ENCODE data around the gene THUMPD1.
"Not testable (repeated sequence)": the region's sequence is repeated elsewhere in the genome, so short reads cannot be mapped to it uniquely, and the experiment has no call there.

GRCh38 chr16:20755799-20756198 is 14.2 kb upstream of the THUMPD1 start:
- not testable (repeated sequence) for TF ChIP-seq POLR2A (IDR thresholded peaks at IDR 0.05; ENCODE audit: low read depth, low read length); CTCF (conservative IDR thresholded peaks at IDR 0.05; ENCODE audit: low read depth, low read length); FOS (IDR thresholded peaks at IDR 0.05; ENCODE audit: low read depth, low read length); MAFK (IDR thresholded peaks at IDR 0.05; ENCODE audit: low read depth, low read length); NFE2L2 (IDR thresholded peaks at IDR 0.05; ENCODE audit: low read depth, low read length); RFX5 (IDR thresholded peaks at IDR 0.05; ENCODE audit: low read depth, low read length); MXI1 (IDR thresholded peaks at IDR 0.05; ENCODE audit: borderline replicate concordance, low read depth, low read length); CEBPB (IDR thresholded peaks at IDR 0.05; ENCODE audit: low read depth, low read length)
